Globus pallidus (tissue), 1 donor: Measurements from ENCODE around the gene CDH18.

Experiments
- DNase-seq: peaks from one replicate; pipeline ENCODE4 v3.0.0-alpha.2; 2015; ENCODE audit warnings: low spot score

Gene CDH18

DNA sequence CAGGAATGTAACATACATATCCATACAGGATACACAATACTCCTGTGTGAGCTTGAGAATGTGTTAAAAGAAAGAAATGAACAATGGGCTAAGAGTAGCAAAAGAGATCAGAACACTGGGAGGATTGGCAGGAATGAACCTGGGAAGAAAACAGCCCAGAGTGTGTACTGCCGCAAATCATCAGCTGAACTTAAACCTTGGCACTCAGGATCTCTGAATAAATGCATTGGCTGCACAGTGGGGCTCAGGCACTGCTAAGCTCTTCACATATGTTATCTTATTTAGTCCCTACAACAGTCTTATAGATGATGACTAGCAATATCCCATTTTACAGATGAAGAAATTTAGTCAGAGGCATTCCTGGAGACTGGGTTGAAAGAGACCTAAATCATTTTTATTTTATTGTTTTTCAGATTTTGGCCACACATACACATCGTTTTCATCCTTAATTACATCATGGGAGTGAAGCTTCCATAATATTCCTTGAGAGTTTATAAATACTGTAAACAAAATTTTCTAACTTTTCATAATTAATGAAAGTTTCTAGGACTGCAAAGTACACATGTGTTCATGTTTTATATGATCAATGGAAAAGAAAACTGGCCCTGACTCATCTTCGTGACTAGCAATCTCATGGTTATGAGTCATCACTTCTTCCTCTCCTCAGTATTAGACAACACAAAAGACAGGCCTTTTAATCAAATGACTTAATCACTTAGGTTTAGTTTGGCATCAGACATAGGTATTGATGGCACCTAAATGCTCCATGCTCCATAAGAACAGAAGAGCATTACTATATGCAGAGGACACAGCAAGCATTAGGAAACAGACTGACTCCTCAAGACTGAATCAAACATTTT is 59.2 kb downstream of the CDH18 start:
- no peak for DNase-seq

DNA sequence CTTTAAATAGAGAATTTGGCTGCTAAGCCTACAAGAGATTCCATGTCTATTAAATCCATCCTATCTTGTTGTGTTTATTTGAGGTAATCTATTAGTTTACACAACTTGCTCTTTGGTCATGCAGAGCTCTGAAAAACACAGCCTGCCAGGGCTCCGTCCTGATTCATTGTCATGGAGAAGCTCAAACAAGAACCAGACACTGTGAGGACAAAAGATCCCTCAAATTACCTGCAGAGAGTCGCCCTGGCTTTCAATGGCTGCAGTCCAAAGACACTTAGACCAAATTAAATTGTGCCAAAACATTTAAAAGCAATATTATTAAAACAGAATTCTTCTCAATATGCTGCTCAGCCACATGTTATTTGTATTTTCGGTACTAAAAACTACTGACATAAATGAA is 60.1 kb downstream of the CDH18 start:
- no peak for DNase-seq

DNA sequence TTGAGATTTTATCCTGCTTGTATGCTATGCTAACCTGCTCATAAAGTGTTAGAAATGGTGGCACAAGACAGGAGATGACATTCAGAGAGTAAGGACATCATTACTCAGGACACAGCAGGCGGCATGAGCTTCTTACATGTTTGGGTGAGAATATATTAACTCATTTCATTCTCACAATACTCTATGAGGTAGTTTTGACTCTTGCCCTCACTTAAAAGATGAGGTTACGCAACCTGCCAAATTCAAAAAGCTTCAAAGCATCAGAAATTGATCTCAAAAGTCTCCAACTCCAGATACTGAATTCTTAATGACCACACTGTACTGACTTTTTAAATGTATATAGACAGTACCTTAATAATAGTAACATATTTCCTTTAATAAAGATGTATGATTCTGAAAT is 60.8 kb downstream of the CDH18 start:
- no peak for DNase-seq

DNA sequence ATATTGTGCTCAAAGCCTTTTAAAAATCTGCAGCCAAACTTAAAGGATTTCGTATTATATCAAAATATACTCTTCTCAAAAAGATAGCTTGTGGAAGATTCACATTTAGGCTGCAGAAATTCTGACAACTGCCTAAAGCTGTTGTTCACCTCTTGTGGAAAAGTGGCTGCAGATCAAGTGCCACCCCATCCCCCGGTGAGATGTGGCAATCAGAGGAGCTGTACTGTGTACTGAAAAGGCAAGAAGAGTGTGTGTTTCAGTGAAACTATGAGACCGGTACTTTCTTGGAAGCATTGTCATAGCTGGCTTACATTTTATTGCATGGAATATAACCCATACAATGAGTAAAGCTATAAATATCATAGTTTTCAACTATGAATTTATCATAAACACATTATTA is 64.3 kb downstream of the CDH18 start:
- DNase-seq, result no peak

DNA sequence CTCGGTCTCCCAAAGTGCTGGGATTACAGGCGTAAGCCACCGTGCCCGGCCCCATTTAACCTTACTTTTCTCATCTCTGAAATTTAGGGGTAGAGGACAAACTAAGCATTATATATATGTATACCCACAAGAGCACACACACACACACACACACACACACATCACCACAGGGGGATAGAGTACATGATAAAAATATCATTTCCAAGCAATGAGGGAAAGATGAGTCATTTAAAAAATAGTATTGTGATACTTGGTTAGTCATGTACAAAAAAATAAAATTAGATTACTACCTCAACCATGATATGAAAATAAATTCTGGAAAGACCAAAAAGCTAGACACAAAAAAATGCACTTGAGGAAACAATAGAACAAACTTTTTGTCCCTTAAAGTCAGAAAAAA is 67.2 kb downstream of the CDH18 start:
- no peak for DNase-seq

DNA sequence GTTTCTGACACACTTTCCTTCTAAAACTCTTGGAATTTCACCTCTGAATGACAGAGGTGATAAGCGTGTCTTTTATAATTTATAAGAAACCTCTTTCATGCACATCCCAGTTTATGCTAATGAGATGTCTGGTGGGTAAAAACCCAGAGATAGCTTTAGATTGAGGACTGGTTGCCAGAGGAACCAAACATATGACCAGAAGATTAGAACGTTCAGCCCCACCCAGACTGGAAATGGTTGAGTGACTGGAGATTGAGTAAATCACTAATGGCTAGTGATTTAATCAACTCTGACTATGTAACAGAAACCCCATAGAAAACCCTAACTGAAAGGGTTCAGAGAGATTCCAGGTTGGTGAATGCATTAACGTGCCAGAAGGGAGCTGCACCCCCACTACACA is 69.2 kb downstream of the CDH18 start:
- DNase-seq, result no peak

DNA sequence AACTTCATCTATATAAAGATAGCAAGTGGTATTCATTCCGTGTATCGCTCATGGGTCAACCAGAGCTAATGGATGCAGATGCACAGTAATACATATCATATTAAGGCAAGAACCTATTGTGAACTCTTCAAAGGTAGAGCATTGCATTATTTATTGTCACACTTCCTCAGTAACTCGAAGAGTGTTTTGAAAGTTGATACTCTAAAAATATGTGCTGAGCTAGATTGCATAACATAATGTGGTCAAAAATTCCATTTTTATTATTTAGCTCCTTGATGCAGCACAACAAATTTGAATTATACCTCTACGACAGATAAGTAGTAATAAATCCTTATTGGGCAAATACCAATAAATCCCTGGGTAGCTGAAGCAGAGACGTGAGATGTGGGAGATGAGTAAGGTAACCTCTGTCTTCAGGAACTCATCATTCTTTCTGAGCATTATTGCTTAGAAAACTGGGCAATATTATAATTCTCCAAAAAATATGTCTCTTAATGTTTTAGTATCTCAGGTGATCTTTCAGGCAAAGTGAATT is 70.3 kb downstream of the CDH18 start:
- DNase-seq, result no peak

DNA sequence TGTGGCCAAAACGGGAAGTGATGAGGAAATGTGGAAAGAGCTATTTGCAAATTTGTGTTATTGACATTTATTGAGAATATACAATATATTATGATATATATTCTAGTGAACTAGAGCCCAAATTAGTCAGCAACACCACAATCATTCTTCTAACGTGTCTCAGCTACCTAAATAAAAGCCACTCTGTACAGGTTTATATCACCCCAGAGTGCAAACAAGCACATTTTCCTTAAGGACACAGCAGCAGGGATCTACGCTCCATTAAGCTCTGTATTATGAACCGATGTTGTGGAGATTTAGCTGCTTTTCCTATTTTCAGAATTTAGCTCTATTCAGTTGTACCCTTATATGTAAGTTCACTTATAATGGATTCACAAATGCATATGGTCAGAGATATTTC is 77.9 kb downstream of the CDH18 start:
- DNase-seq, result no peak

DNA sequence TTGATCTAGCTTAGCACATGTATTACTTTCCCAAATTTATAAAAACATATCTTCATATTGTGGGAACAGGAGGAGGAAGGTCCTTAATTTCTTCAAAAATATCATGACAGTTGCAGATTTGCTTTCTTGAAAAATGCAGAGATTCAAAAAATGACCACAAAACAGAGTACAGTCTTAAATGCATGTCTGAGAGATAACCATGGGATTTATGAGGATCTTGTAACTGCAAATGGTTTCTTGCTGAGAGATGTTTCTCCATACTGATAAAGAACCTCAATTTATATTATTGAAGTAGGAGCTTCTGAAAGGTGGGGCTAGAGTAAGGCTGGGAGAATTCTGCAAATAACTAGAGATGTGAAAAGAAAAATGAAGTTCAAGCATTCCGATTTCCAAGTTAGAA is 83.2 kb downstream of the CDH18 start:
- no peak for DNase-seq

DNA sequence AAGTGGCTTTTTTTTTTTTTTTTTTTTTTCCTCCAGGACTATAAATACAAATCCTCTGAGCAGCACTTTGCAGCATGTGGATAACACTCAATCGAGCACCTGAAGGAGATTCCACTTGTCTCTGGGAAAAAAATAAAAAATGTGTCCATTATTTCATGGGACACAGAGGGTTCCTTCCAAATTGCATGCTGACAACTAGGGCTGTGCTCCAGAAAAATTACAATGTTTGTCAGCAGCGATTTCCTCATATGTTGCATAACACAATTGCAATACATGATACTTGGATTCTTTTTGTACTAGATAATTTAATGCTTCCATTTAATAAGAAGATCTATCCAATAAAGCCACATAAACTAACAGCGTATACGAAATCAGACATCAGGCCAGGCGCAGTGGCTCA is 84.4 kb downstream of the CDH18 start:
- DNase-seq, result no peak

DNA sequence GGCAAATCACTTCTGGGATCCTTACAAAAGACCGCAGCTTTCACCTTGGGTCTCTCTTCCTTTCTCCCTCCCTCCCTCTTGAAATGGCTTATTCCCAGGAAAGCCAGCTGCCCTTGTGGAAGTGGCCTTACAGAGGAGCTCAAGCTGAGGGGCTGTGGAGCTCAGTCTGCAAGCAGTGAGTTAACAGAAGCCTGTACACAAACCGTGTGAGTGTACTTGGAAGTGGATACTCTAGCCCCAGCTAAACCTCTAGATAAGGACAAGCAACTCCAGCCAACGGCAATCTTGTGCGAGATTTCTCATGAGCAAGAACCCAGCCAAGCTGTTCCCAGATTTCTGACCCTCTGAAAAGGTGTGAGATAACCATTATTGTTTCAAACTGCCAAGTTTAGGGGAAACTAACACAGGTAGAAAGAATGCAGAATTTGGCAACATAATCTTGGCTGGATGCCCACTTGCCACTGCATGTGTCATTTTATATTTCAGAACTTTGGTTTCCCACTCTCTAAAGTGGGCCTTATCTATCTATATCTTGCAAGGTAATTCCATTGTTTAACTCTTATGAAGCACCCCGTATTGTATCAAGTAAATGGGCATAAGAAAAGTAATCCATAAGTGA is 85.6 kb downstream of the CDH18 start:
- DNase-seq, result no peak

DNA sequence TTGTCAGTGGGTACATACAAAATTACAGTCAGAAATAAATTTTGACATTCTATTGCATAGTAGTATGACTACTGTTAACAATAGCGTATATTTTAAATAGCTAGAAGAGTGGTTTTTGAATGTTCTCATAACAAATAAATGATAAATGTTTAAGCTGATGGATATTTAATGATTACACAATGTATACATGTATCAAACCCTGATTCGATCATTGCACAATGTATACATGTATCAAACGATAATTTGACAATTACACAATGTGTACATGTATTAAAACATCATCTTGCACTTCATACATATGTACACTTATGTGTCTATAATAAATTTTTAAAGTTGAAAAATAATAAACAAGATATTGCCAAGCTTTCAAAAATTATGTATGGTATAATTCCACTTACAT is 87.7 kb downstream of the CDH18 start:
- no peak for DNase-seq

DNA sequence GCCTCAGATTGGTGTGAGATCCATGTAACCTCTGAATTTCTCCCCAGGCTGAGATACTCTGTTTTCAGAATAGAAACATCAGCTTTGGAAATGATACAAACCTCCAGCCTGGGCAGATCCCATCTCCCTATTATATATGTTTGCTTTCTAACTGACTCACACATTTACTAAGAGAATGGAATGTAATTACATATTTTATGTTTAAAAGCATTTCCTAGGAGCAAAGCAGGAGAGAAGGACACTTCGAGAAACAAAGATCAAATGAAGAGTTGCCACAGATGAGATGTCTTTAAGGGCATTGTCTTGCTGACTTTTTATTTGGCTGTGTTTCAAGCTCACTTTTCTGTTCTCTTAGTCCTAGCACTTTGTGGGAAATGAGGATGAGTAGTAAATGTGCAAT is 96.3 kb downstream of the CDH18 start:
- DNase-seq, result no peak

DNA sequence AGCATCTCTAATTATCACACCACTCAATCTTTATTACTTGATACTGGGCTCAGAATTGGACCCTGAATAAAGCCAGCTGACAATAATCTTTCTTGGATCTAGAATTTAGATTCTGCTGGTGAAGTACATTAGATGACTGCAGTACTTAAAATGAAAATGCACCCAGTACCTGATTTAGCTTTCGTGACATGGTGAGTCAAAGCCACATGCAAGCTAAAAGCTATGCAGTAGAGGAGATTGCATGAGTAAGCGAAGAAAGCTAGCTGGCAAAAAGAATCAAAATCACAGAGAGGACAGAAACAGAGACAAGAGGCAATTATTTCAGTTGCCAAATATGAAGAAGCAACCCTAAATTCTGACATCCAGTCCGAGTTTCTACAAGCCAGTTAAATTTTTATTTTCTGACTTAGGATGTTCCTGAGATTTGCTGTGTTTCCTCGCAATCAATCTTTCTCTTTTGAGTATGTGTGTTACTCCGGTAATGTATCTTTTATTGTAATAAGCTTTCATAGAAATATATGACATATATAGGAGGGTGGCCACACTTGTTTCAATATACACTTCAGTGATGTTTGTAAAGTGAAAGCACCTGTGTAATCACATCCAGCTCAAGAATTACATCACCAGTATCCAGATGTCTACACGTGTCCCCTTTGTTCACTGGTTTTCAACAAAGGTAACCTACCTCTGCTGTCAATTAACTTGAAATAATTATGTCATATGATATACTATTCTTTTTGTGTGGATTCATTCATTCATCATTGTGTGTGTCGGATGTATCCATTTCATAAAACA is 101.7 kb downstream of the CDH18 start:
- DNase-seq, result no peak

DNA sequence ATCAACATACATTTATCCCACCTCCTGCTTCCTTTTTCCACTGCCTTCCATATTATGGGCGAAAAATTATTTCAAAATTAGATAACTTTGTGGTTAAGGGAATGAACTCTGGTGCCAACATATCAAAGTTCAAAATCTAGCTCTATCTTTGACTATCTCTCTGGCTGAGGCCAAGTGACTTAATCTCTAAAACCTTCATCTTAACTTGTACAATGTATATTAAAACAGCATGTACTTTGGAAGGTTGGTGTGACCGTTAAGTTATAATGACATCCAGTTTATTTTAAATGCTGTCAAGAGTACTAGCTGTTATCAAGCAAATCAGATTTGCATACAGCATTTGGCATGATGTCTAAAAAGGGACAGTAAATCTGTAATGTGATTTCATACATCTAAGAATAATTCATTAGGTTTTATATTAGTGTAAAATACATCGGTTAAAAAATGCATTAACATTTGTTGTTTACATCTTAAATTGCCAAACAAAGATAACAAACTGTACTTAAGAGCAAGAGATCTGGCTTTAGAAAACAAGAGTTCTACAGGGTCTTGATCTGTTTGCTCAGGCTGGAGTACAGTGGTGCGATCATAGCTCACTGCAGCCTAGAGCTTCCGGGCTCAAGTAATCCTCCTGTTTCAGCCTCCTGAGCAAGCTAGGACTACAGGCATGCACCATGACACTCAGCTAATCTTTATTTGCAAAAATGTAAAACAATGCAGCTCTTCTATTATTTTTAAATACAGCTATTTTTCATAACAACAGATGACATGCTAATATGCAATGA is 102.8 kb downstream of the CDH18 start:
- no peak for DNase-seq

DNA sequence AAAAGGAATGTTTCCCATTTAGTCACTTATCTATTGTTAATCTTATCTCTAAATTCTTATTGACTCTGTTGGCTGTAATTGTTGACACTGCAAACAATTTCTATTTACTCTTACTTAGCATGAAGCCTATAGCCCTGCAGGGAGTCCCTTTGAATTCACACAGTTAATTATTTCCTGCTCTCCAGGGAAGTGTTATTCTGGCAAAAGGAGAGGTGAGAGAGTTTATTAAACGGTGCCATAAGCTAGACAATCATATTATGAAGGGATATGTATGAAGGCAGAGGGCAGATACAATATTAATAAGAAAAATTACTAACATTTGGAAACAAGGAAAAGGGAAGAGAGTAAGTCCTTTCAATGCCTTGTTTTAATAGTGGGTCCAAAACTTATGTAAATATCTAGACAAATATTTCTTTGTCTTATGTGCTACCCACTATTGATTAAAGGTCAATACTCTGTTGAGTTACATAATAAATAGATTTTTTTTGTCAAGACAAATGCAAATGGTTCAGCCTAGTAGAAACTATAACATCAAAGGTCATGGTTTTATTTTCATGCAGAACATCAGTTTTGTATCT is 107.1 kb downstream of the CDH18 start:
- DNase-seq, result no peak

DNA sequence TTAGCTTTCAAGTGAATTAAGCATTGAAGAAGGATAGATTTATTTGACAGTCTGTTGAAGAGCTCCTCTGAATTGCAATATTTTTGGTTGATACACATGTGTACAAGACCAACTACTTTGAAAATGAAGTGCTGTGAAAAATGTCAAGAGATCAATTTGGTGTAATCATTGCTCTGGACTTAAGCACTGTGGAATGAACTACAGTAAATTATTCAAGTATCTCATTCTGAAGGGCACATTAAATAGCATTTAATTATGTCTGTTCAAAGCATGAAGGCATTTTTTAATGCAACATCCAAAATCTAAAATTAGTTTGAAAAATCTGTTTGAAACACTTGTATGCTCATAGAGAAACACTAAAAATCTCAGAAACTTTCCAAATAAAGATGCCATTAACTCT is 107.5 kb downstream of the CDH18 start:
- no peak for DNase-seq

DNA sequence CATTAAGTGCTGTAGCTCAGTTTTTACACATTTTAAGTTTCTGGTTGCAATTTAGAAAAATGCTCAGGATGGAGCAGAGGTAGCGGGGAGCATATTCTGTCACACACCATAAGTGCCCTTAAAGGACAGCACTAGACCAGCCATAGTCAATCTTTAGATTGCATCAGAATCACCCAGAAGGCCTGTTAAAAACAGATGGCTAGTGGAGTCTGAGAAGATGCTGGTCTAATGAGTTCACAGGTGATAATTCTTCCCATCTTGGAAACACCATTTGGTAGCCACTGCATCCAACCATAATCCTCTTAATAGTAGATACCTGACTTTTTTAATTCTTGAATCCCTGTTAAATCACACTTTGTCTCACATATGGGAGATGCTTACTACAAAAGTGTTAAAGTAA is 113.2 kb downstream of the CDH18 start:
- no peak for DNase-seq

DNA sequence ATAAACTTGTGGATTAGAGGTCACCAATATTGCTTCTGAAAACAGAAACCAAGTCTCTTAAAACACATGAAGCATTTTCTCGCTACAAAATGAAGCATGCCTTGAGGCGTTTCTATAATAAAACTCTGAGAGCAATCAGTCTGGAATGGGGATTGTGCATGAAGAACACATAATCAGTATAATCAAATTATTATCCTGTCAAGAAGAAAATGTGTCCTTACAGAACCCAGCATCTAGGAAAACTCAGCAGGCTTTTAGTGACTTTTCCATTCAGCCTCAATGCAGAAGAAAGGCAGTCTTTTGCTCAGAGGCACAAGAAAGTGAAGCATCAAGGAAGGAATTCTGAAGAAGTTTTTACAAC is 121.9 kb downstream of the CDH18 start:
- no peak for DNase-seq

DNA sequence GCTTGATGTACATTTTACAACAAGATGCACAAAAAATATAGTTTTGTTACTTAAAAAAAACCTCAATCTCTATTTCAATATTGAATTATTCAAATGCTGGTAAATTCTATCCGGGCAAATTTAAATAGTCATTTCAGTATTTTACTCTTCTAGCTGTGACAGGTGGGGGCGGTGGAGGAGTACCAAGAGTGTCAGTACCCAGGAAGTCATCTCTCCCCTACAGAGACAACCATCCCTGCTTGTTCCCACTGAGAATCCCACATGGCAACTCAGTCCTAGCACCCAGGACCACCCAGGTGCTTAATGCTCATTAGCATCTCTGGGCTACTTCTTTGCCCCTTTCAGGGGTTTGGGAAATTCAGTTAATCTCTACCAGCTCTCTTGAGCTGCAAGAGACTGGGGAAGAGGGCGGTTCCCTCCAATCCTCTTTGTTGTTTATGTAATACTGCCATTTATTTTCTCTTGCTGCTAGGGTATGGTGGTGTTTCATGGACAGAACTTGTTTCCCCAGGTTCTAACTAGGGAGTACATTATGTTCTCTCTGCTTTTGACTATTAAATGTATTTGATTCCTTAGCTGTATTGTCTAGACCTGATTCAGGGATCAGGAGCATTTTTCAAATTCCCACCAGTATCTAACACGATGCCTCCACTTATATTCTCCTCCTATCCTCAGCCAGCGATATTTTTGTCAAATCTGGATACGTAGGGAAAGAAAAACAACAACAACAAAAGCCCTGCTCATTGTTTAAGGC is 122.5 kb downstream of the CDH18 start:
- DNase-seq, result no peak

DNA sequence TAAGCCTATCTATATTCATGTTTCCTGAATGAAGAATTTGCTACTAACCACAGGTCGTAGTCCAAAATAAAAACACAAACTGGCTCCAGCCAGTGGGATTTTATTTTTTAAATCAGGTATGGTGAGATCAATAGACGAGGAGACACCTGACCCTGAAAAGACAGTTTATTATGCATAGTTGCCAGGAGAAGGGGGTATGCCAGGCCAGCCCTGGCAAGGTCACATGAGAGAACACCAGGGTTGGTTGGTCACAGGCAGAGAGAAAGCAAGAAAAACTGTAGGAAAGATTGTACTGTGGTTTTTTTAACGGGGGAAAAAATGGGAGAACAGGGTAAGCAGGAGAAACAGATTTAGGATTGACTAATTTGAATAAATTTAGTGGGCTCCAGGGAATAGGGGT is 125.3 kb downstream of the CDH18 start:
- no peak for DNase-seq
